PC-3 (cell line): ENCODE measurements around the gene C2orf74.

Experiments used
- CTCF ChIP-seq: fragments of 300-600 bp; sonication (generic); conservative IDR thresholded peaks from 2 replicates; pipeline ENCODE4 v1.5.1; 2017; ENCODE audit warnings: antibody characterized with exemption, low read depth, mild to moderate bottlenecking, low read length
- EZH2 ChIP-seq: fragments of 300-600 bp; sonication (generic); IDR thresholded peaks from one replicate; pipeline ENCODE4 v1.6.1; 2017; ENCODE audit warnings: antibody characterized with exemption, mild to moderate bottlenecking, low read length; ENCODE audit not compliant: unreplicated experiment
- EZH2phosphoT487 ChIP-seq: fragments of 300-600 bp; sonication (generic); IDR thresholded peaks from 2 replicates; pipeline ENCODE4 v1.6.1; 2018; ENCODE audit warnings: mild to moderate bottlenecking, antibody characterized with exemption, low read length, borderline replicate concordance

- TF ChIP-seq CTCF = no peak
- no peak for TF ChIP-seq EZH2
- no peak for TF ChIP-seq EZH2phosphoT487
Measured at GRCh38 chr2:61175036-61175435, 13.0 kb downstream of the C2orf74 start.
